ENCODE measurements around the gene PDZD7.

DNA sequence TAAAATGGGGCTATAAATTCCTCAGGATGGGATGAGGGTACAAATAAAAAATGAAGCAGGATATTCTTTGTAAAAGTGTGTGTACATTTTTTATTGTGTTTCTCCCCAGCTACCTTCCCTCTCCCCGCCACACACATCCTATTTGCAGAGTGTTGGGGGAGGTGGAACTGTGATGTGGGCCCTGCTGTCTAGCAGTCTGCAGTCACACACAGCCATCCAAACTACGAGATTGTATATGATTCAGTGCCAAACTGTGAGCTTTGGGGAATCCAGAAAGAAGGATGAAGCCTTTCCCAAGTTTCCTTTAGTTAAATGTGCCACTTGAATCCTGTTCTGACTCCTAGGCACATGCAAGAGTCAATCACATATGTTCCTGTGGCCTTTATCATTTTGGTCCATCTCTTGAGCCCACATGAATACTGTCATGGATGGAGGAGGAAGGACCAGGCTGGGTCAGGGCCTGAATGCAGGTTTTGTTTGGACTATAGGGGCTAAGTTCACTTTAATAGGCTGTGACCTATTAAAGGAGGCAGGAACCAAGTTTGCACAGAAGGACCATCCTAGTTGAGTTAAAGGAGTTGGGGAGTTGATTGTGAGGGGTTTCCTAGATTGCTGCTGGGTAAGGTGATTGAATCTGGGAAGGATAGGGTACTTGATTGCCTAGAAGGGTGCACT is 62.7 kb downstream of the PDZD7 start:
- TF ChIP-seq, protein P1, sequence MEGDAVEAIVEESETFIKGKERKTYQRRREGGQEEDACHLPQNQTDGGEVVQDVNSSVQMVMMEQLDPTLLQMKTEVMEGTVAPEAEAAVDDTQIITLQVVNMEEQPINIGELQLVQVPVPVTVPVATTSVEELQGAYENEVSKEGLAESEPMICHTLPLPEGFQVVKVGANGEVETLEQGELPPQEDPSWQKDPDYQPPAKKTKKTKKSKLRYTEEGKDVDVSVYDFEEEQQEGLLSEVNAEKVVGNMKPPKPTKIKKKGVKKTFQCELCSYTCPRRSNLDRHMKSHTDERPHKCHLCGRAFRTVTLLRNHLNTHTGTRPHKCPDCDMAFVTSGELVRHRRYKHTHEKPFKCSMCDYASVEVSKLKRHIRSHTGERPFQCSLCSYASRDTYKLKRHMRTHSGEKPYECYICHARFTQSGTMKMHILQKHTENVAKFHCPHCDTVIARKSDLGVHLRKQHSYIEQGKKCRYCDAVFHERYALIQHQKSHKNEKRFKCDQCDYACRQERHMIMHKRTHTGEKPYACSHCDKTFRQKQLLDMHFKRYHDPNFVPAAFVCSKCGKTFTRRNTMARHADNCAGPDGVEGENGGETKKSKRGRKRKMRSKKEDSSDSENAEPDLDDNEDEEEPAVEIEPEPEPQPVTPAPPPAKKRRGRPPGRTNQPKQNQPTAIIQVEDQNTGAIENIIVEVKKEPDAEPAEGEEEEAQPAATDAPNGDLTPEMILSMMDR (IDR thresholded peaks at IDR 0.05), result no peak
- no peak for TF ChIP-seq SIN3A (IDR thresholded peaks at IDR 0.05; ENCODE audit: borderline replicate concordance, insufficient read depth, low read depth, low read length)
- TF ChIP-seq POLR2AphosphoS5 (IDR thresholded peaks at IDR 0.05; ENCODE audit: low read depth, low read length), result no peak
